Measurements from ENCODE around the gene BRD9.
"Not testable (repeated sequence)": the region's sequence is repeated elsewhere in the genome, so short reads cannot be mapped to it uniquely, and the experiment has no call there.

- TF ChIP-seq, protein P1, sequence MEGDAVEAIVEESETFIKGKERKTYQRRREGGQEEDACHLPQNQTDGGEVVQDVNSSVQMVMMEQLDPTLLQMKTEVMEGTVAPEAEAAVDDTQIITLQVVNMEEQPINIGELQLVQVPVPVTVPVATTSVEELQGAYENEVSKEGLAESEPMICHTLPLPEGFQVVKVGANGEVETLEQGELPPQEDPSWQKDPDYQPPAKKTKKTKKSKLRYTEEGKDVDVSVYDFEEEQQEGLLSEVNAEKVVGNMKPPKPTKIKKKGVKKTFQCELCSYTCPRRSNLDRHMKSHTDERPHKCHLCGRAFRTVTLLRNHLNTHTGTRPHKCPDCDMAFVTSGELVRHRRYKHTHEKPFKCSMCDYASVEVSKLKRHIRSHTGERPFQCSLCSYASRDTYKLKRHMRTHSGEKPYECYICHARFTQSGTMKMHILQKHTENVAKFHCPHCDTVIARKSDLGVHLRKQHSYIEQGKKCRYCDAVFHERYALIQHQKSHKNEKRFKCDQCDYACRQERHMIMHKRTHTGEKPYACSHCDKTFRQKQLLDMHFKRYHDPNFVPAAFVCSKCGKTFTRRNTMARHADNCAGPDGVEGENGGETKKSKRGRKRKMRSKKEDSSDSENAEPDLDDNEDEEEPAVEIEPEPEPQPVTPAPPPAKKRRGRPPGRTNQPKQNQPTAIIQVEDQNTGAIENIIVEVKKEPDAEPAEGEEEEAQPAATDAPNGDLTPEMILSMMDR (tag by site-specific recombination; IDR thresholded peaks at IDR 0.05), result not testable (repeated sequence)
- not testable (repeated sequence) for TF ChIP-seq ZNF555 (tag by site-specific recombination; conservative IDR thresholded peaks at IDR 0.05); MYNN (tag by site-specific recombination; IDR thresholded peaks at IDR 0.05; ENCODE audit: borderline replicate concordance); ZNF76 (tag by site-specific recombination; IDR thresholded peaks at IDR 0.05; ENCODE audit: borderline replicate concordance, low read depth); ZNF423 (tag by site-specific recombination; IDR thresholded peaks at IDR 0.05); ZNF138 (tag by site-specific recombination; IDR thresholded peaks at IDR 0.05; ENCODE audit: borderline replicate concordance); BCL11A (tag by site-specific recombination; IDR thresholded peaks at IDR 0.05; ENCODE audit: low read depth); ZNF530 (tag by site-specific recombination; IDR thresholded peaks at IDR 0.05; ENCODE audit: low read depth); TSHZ1 (tag by site-specific recombination; IDR thresholded peaks at IDR 0.05; ENCODE audit: borderline replicate concordance); ZBTB7A (tag by site-specific recombination; IDR thresholded peaks at IDR 0.05; ENCODE audit: low read depth); SP2 (tag by site-specific recombination; IDR thresholded peaks at IDR 0.05); ZNF366 (tag by site-specific recombination; conservative IDR thresholded peaks at IDR 0.05); SETDB1 (IDR thresholded peaks at IDR 0.05; ENCODE audit: insufficient read length, low read length); ZNF302 (tag by site-specific recombination; IDR thresholded peaks at IDR 0.05; ENCODE audit: low read depth)
These were observed 46.0 kb downstream of the BRD9 start for GRCh38 chr5:846602-847091.
